ENCODE measurements around the gene KCNG2. TPM values are rescaled to one million over a fixed set of nuclear protein-coding genes. Genes with fewer than 3 reads are reported as not detected.
A peak's percentile ranks its signal among the peaks of the same experiment; 100 is the strongest.

Gene KCNG2
- total RNA-seq, 4 donors from 2014 or later = 0.55 TPM; not detected in 3

DNA sequence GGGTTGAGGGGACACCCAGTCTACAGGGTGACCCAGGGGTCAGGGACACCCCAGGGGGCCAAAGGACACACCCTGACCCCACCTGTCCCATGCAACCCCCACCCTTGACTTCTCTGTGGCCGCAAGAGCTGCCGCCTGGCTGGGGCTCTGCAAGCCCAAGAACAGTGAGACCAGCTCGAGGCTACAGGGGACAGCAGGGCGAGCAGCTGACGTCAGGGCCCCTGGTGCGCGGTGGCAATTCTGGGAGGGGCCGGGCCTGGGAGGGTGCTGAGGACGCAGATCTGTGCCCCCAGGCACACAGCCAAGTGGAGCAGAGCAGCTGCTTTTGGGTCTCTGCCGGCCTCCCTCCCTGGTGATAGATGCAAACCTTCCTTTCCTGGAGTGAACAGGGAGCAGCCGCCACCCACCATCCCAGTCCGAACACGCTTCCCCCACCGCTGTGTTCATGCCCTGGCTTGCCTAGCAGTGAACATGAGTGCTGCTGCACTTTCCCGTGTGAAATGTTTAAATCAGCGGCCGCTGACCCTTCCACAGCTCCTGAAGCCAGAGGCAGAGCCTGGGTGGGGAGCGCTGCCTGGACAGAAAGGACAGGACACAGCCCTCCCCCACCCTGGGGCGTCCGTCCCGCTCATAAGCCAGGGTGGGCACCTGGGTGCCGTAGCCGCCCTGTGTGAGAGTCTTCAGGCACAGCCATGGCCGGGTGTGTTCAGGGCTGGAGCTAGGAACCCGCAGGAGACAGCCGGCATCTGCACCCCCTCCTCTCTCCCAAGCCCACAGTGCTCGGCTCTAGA is 106.8 kb downstream of the KCNG2 start:
- in situ Hi-C loops (cut with MboI; ENCODE audit: low sequenced_read_pairs in 4 of 4) = no loop called here
- no peak for ATAC-seq
- Histone ChIP-seq H3K4me3 (no peak overlapping the region), H3K27me3 (no peaks in the 10 kb centered on the region), H3K4me1 (no peaks in the 10 kb centered on the region), H3K27ac (no peak overlapping the region), H3K9me3 (no peaks in the 10 kb centered on the region), H3K36me3 (peaks cover 3 to 26% of the 10 kb centered on the region in 2 donors)
- TF ChIP-seq CTCF (IDR thresholded peaks at IDR 0.05 in 4 of 5, conservative IDR thresholded peaks at IDR 0.05 in 1 of 5) = no peak
- TF ChIP-seq POLR2A (IDR thresholded peaks at IDR 0.05) = no peak
- intact Hi-C loops (cut with DNase I; ENCODE audit: low total_unique reads) = no loop called here
- DNase-seq = peak in 1 of 2 donors; percentile 11

GRCh38 chr18:79905389-79905911 is 107.7 kb downstream of the KCNG2 start:
- peaks cover 3 to 26% of the 10 kb centered on the region in 2 donors for H3K36me3 ChIP-seq
- TF ChIP-seq CTCF (IDR thresholded peaks at IDR 0.05 in 4 of 5, conservative IDR thresholded peaks at IDR 0.05 in 1 of 5) (no peak), POLR2A (IDR thresholded peaks at IDR 0.05) (no peak)

DNA sequence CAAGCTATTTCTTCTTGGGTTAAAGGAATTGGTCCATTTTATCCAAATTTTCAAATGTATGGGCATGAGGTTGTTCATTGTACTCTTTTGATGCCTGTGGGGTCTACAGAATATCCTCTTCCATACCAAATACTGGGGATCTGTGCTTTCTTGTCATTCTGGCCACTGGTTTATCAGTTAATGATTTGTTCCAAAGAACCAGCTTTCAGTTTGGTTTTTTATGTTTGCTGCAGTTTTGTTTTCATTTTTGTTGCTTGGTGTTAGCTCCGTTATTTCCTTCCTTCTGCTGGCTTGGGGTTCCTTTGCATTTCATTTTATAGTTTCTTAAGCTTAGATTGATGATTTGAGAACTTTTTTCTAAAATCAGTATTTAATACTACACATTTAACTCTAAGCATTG is 108.3 kb downstream of the KCNG2 start:
- H3K9me3 ChIP-seq = no peaks in the 10 kb centered on the region
- intact Hi-C loops (cut with DNase I; ENCODE audit: low total_unique reads) (no loop called here), in situ Hi-C loops (cut with MboI; ENCODE audit: low sequenced_read_pairs in 4 of 4) (no loop called here)
- no peak for DNase-seq
- peaks cover 0 to 3% of the 10 kb centered on the region in 2 donors for H3K4me1 ChIP-seq
- H3K27me3 ChIP-seq = no peaks in the 10 kb centered on the region
- H3K36me3 ChIP-seq = peaks cover 3 to 26% of the 10 kb centered on the region in 2 donors
- H3K27ac ChIP-seq = no peak overlapping the region
- H3K4me3 ChIP-seq = no peak overlapping the region
- TF ChIP-seq POLR2A (IDR thresholded peaks at IDR 0.05) (no peak), CTCF (IDR thresholded peaks at IDR 0.05 in 4 of 5, conservative IDR thresholded peaks at IDR 0.05 in 1 of 5) (no peak)
- ATAC-seq = no peak

More at GRCh38 chr18:79905389-79905911, 107.7 kb downstream of the KCNG2 start:
- intact Hi-C loops (cut with DNase I; ENCODE audit: low total_unique reads) = no loop called here
- in situ Hi-C loops (cut with MboI; ENCODE audit: low sequenced_read_pairs in 4 of 4) = no loop called here
- H3K4me1 ChIP-seq = no peaks in the 10 kb centered on the region
- H3K27ac ChIP-seq = no peak overlapping the region
- no peaks in the 10 kb centered on the region for H3K9me3 ChIP-seq
- no peak for ATAC-seq
- no peak overlapping the region for H3K4me3 ChIP-seq
- DNase-seq = peak in 1 of 2 donors; percentile 9
- H3K27me3 ChIP-seq = no peaks in the 10 kb centered on the region

DNA sequence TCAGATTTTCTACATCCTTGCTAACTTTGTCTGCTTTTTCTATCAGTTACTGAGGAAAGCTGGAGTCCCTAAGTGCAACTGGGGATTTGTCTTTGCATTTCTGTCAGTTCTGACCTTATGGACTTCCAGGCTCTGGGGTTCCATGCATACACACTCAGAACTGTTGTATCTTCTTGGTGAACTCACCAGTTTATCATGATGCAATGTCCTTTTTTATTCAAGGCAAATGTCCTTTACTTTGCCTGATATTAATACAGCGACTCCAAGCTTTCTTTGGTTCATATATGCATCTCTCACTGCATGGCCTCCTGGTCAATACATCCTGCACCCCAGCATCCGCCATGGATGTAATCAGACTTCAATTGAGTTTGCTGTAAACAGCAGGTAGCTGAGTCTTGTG is 109.0 kb downstream of the KCNG2 start:
- peaks cover 4 to 10% of the 10 kb centered on the region in 2 donors for H3K4me1 ChIP-seq
- TF ChIP-seq POLR2A (IDR thresholded peaks at IDR 0.05) (no peak), CTCF (IDR thresholded peaks at IDR 0.05 in 4 of 5, conservative IDR thresholded peaks at IDR 0.05 in 1 of 5) (no peak)
- no peak for DNase-seq
- no peaks in the 10 kb centered on the region for H3K27me3 ChIP-seq
- no peaks in the 10 kb centered on the region for H3K9me3 ChIP-seq
- peaks cover 3 to 26% of the 10 kb centered on the region in 2 donors for H3K36me3 ChIP-seq
- intact Hi-C loops (cut with DNase I; ENCODE audit: low total_unique reads) = no loop called here
- ATAC-seq = no peak
- H3K27ac ChIP-seq = no peak overlapping the region
- H3K4me3 ChIP-seq = no peak overlapping the region
- in situ Hi-C loops (cut with MboI; ENCODE audit: low sequenced_read_pairs in 4 of 4) = no loop called here
